ENCODE results near the gene FGF2.
"Not testable (repeated sequence)": the region's sequence is repeated elsewhere in the genome, so short reads cannot be mapped to it uniquely, and the experiment has no call there.

Gene FGF2

GRCh38 chr4:122849789-122850188 is 23.2 kb downstream of the FGF2 start:
- DNase-seq = not testable (repeated sequence)

- DNase-seq = no peak
Observed at GRCh38 chr4:122851568-122851967, 24.9 kb downstream of the FGF2 start.

- no peak for DNase-seq
Observed at GRCh38 chr4:122854447-122855352, 28.1 kb downstream of the FGF2 start.

GRCh38 chr4:122855353-122855890 is 28.8 kb downstream of the FGF2 start:
- DNase-seq = no peak

- DNase-seq = no peak
Observed at GRCh38 chr4:122857160-122857559, 30.5 kb downstream of the FGF2 start.

- DNase-seq = no peak
Observed at GRCh38 chr4:122858705-122859104, 32.1 kb downstream of the FGF2 start.

- DNase-seq = no peak
Observed at GRCh38 chr4:122861172-122861943, 34.7 kb downstream of the FGF2 start.

- no peak for DNase-seq
Observed at GRCh38 chr4:122863639-122864038, 37.0 kb downstream of the FGF2 start.

- no peak for DNase-seq
Observed at GRCh38 chr4:122865425-122865824, 38.8 kb downstream of the FGF2 start.

- DNase-seq = not testable (repeated sequence)
Observed at GRCh38 chr4:122868235-122868634, 41.6 kb downstream of the FGF2 start.

- no peak for DNase-seq
Observed at GRCh38 chr4:122873146-122873545, 46.5 kb downstream of the FGF2 start.

- DNase-seq = no peak
Observed at GRCh38 chr4:122873821-122874593, 47.4 kb downstream of the FGF2 start.

GRCh38 chr4:122875949-122876348 is 49.3 kb downstream of the FGF2 start:
- DNase-seq = no peak

- DNase-seq = no peak
Observed at GRCh38 chr4:122876456-122876855, 49.8 kb downstream of the FGF2 start.

- no peak for DNase-seq
Observed at GRCh38 chr4:122879001-122879400, 52.4 kb downstream of the FGF2 start.

- DNase-seq = no peak
Observed at GRCh38 chr4:122882857-122883735, 56.5 kb downstream of the FGF2 start.

- DNase-seq = no peak
Observed at GRCh38 chr4:122884499-122884898, 57.9 kb downstream of the FGF2 start.

- DNase-seq = no peak
Observed at GRCh38 chr4:122889726-122890125, 63.1 kb downstream of the FGF2 start.

GRCh38 chr4:122890147-122890795 is 63.6 kb downstream of the FGF2 start:
- DNase-seq = no peak

- no peak for DNase-seq
Observed at GRCh38 chr4:122894827-122895226, 68.2 kb downstream of the FGF2 start.

- no peak for DNase-seq
Observed at GRCh38 chr4:122895336-122895995, 68.8 kb downstream of the FGF2 start.

All from NCI-H524 treated with DMSO at 0.1 percent for 48 hours (cell line).